ENCODE results near the gene LGR6.
"Not testable (repeated sequence)": the region's sequence is repeated elsewhere in the genome, so short reads cannot be mapped to it uniquely, and the experiment has no call there.

The LGR6 gene

GRCh38 chr1:202242080-202242419, 48.5 kb downstream of the LGR6 start:
- no peak for DNase-seq (ENCODE audit: low read depth)

- DNase-seq (ENCODE audit: low read depth): no peak
Observed at GRCh38 chr1:202243006-202243405, 49.4 kb downstream of the LGR6 start.

GRCh38 chr1:202244841-202245261, 51.3 kb downstream of the LGR6 start:
- no peak for DNase-seq (ENCODE audit: low read depth)

GRCh38 chr1:202245391-202245790, 51.8 kb downstream of the LGR6 start:
- DNase-seq (ENCODE audit: low read depth): no peak

- no peak for DNase-seq (ENCODE audit: low read depth)
Observed at GRCh38 chr1:202247104-202247503, 53.5 kb downstream of the LGR6 start.

GRCh38 chr1:202247837-202248795, 54.5 kb downstream of the LGR6 start:
- DNase-seq (ENCODE audit: low read depth): no peak

GRCh38 chr1:202248861-202249260, 55.3 kb downstream of the LGR6 start:
- no peak for DNase-seq (ENCODE audit: low read depth)

GRCh38 chr1:202249436-202249835, 55.8 kb downstream of the LGR6 start:
- DNase-seq (ENCODE audit: low read depth): no peak

- DNase-seq (ENCODE audit: low read depth): no peak
Observed at GRCh38 chr1:202249846-202250245, 56.2 kb downstream of the LGR6 start.

GRCh38 chr1:202250982-202251381, 57.4 kb downstream of the LGR6 start:
- DNase-seq (ENCODE audit: low read depth): no peak

GRCh38 chr1:202251424-202252256, 58.0 kb downstream of the LGR6 start:
- no peak for DNase-seq (ENCODE audit: low read depth)

GRCh38 chr1:202252271-202252670, 58.7 kb downstream of the LGR6 start:
- no peak for DNase-seq (ENCODE audit: low read depth)

- no peak for DNase-seq (ENCODE audit: low read depth)
Observed at GRCh38 chr1:202254454-202255252, 61.1 kb downstream of the LGR6 start.

GRCh38 chr1:202255343-202255742, 61.7 kb downstream of the LGR6 start:
- no peak for DNase-seq (ENCODE audit: low read depth)

GRCh38 chr1:202259705-202260104, 66.1 kb downstream of the LGR6 start:
- no peak for DNase-seq (ENCODE audit: low read depth)

GRCh38 chr1:202261209-202261958, 67.8 kb downstream of the LGR6 start:
- not testable (repeated sequence) for DNase-seq (ENCODE audit: low read depth)

- no peak for DNase-seq (ENCODE audit: low read depth)
Observed at GRCh38 chr1:202263628-202264027, 70.0 kb downstream of the LGR6 start.

- DNase-seq (ENCODE audit: low read depth): no peak
Observed at GRCh38 chr1:202264300-202264699, 70.7 kb downstream of the LGR6 start.

GRCh38 chr1:202264726-202265125, 71.1 kb downstream of the LGR6 start:
- no peak for DNase-seq (ENCODE audit: low read depth)

GRCh38 chr1:202266061-202266765, 72.6 kb downstream of the LGR6 start:
- DNase-seq (ENCODE audit: low read depth): no peak

GRCh38 chr1:202268032-202268431, 74.4 kb downstream of the LGR6 start:
- no peak for DNase-seq (ENCODE audit: low read depth)

Measured in stimulated activated CD8-positive, alpha-beta memory T cell treated with anti-CD3 and anti-CD28 coated beads, Interleukin-12 subunit alpha, Interleukin-12 subunit beta, amount 100 ng/mL, for 4 hours (primary cell).